ENCODE measurements around the gene TMEM117. TPM values are rescaled to one million over a fixed set of nuclear protein-coding genes. Genes with fewer than 3 reads are reported as not detected.

The TMEM117 gene
- total and polyA plus RNA-seq, 7 donors = 2.3 to 21.4 (median 17.5) TPM

DNA sequence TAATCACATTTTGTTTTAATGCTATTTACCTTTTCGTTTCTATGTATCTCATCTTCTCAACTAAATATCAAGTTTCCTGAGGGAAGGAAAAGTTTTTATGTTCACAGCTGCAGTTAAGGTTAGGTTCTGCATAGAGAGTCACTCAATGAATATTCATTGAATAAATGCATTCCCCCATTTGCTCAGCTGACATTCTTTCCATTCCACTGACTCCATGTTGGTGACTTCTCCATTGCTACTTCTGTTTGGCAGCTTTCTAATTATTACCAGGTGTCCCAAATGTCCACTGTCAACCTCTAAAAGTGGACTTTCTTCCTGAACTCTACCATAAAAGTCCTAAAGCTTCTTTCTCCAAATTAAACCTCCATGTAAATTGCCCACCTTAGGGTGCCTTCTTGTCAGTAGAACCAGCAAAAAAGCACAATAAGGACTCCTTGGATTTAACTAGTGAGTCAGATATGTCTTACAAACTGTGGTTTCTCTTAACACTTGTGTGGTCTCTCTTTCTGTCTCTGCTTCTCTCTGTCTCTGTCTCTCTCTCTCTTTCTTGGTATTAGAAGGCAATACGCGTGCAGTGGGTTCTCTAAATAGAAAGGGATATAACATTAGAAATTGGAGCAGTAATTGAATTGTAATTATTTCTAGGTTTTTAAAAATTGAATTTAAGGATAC lies 85.9 kb downstream of the TMEM117 start:
- 92 to 96% methylated on average over 3 of the region's 3 CpGs for WGBS, 2 donors
- no peak for DNase-seq
- Histone ChIP-seq H3K27me3 (no peaks in the 10 kb centered on the region), H3K9me3 (no peaks in the 10 kb centered on the region), H3K4me1 (no peaks in the 10 kb centered on the region), H3K36me3 (no peaks in the 10 kb centered on the region), H3K27ac (no peak overlapping the region), H3K4me3 (no peak overlapping the region)
- TF ChIP-seq EP300 (IDR thresholded peaks at IDR 0.05) (no peak), POLR2AphosphoS5 (IDR thresholded peaks at IDR 0.05) (no peak), POLR2A (IDR thresholded peaks at IDR 0.05) (no peak)
- TF ChIP-seq, protein P1, sequence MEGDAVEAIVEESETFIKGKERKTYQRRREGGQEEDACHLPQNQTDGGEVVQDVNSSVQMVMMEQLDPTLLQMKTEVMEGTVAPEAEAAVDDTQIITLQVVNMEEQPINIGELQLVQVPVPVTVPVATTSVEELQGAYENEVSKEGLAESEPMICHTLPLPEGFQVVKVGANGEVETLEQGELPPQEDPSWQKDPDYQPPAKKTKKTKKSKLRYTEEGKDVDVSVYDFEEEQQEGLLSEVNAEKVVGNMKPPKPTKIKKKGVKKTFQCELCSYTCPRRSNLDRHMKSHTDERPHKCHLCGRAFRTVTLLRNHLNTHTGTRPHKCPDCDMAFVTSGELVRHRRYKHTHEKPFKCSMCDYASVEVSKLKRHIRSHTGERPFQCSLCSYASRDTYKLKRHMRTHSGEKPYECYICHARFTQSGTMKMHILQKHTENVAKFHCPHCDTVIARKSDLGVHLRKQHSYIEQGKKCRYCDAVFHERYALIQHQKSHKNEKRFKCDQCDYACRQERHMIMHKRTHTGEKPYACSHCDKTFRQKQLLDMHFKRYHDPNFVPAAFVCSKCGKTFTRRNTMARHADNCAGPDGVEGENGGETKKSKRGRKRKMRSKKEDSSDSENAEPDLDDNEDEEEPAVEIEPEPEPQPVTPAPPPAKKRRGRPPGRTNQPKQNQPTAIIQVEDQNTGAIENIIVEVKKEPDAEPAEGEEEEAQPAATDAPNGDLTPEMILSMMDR (IDR thresholded peaks at IDR 0.05) = no peak
- intact Hi-C loops (cut with DNase I) = no loop called here

DNA sequence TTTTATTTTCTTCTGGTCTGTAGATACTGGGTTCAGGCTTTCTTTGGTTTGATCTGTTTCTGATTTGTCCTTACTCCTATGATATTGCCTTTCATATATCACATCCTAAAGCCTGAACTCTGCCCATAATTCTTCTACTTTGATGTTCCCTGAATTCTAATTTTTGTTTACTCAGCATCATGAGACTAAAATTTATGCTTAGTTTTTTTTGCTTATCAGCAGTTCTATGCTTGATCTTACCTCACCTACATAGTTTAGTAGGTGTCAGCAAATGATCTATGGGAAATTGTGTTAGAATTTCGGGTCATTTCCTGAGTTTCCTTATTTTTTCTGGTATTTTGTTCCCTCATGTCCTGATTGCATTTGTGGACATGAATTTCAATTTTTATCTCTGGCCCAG lies 94.2 kb downstream of the TMEM117 start:
- intact Hi-C loops (cut with DNase I) = no loop called here
- DNase-seq = no peak
- no peaks in the 10 kb centered on the region for H3K4me1 ChIP-seq
- no peak overlapping the region for H3K27ac ChIP-seq
- peaks cover 0 to 8% (median 4%) of the 10 kb centered on the region in 4 donors for H3K9me3 ChIP-seq
- H3K27me3 ChIP-seq = no peaks in the 10 kb centered on the region
- TF ChIP-seq, protein P1 (IDR thresholded peaks at IDR 0.05) = no peak
- TF ChIP-seq POLR2A (IDR thresholded peaks at IDR 0.05) (no peak), POLR2AphosphoS5 (IDR thresholded peaks at IDR 0.05) (no peak), EP300 (IDR thresholded peaks at IDR 0.05) (no peak)
- H3K4me3 ChIP-seq = no peak overlapping the region
- WGBS, 2 donors = 73 to 74% methylated on average over 1 of the region's 1 CpG
- no peaks in the 10 kb centered on the region for H3K36me3 ChIP-seq

DNA sequence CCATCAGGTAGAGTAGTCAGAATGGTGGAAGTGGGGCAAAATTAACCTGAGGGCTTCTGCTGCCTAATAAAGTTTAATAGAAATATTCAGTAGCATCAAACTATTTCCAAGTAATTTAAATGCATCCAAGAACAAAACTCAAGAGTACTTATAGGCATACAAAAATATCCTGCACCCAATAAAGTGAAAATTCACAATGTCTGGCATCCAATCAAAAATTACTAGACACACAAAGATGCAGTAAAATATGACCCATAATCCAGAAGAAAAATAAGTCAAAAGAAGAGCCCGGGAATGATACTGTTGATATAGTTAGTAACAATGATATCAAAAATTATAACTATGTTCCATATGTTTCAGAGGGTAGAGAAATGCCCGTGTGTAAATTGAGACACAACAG lies 95.3 kb downstream of the TMEM117 start:
- no peaks in the 10 kb centered on the region for H3K27me3 ChIP-seq
- intact Hi-C loops (cut with DNase I) = no loop called here
- no peaks in the 10 kb centered on the region for H3K36me3 ChIP-seq
- H3K27ac ChIP-seq = no peak overlapping the region
- no peaks in the 10 kb centered on the region for H3K4me1 ChIP-seq
- H3K4me3 ChIP-seq = no peak overlapping the region
- DNase-seq = no peak
- peaks cover 0 to 8% (median 4%) of the 10 kb centered on the region in 4 donors for H3K9me3 ChIP-seq
- TF ChIP-seq, protein P1 (IDR thresholded peaks at IDR 0.05) = no peak
- no peak for TF ChIP-seq POLR2AphosphoS5 (IDR thresholded peaks at IDR 0.05)
- TF ChIP-seq EP300 (IDR thresholded peaks at IDR 0.05) = no peak
- TF ChIP-seq POLR2A (IDR thresholded peaks at IDR 0.05) = no peak
- WGBS, 2 donors = 88 to 94% methylated on average over 2 of the region's 2 CpGs

DNA sequence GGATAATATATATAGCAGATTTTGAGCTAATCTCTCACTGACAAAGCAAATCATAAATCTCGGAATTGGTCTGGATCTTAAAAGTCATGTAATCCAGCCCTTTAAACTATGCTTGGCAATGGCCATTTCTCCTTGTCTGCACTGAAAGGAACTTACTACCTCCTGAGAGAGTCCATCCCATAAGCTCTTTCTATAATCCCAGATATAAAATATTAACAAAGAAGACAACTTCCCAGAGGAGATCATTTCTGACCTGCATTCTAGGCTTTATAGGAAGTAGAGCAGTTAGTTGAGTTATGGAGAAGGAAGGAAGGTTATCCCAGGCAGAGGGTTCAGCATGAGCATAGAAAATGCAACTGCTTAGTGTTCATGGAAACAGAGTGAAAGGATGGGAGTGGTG lies 99.7 kb downstream of the TMEM117 start:
- Histone ChIP-seq H3K27me3 (no peaks in the 10 kb centered on the region), H3K9me3 (peaks cover 0 to 8% (median 3%) of the 10 kb centered on the region in 4 donors), H3K4me3 (no peak overlapping the region), H3K36me3 (no peaks in the 10 kb centered on the region), H3K4me1 (no peaks in the 10 kb centered on the region), H3K27ac (no peak overlapping the region)
- intact Hi-C loops (cut with DNase I) = no loop called here
- DNase-seq = no peak
- 96 to 97% methylated on average over 1 of the region's 1 CpG for WGBS, 2 donors
- TF ChIP-seq POLR2AphosphoS5 (IDR thresholded peaks at IDR 0.05) (no peak), EP300 (IDR thresholded peaks at IDR 0.05) (no peak), POLR2A (IDR thresholded peaks at IDR 0.05) (no peak)
- TF ChIP-seq, protein P1 (IDR thresholded peaks at IDR 0.05) = no peak

DNA sequence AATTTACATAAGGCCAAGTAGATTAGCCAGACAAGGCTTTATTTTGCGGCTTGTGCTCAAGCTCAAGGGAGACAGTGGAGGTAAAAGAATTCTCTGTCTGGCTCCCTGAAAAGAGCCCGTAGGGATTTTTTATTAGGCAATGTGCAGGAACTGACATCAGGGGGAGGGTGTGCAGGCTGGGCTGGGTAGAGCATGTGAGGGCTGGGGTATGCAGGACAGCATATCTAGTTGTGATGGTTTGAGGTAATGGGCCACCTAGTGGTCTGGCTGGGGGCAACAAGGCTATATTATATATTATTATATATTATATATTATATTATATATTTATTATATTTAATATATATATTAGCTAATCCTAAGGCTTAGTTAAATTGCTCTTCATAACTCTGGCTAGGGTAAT lies 102.1 kb downstream of the TMEM117 start:
- H3K4me3 ChIP-seq = no peak overlapping the region
- no peaks in the 10 kb centered on the region for H3K4me1 ChIP-seq
- intact Hi-C loops (cut with DNase I) = no loop called here
- H3K27ac ChIP-seq = no peak overlapping the region
- H3K9me3 ChIP-seq = no peaks in the 10 kb centered on the region
- 74 to 84% methylated on average over 2 of the region's 2 CpGs for WGBS, 2 donors
- no peaks in the 10 kb centered on the region for H3K27me3 ChIP-seq
- H3K36me3 ChIP-seq = no peaks in the 10 kb centered on the region
- TF ChIP-seq POLR2AphosphoS5 (IDR thresholded peaks at IDR 0.05) = no peak
- no peak for TF ChIP-seq POLR2A (IDR thresholded peaks at IDR 0.05)
- TF ChIP-seq, protein P1 (IDR thresholded peaks at IDR 0.05) = no peak
- TF ChIP-seq EP300 (IDR thresholded peaks at IDR 0.05) = no peak
- DNase-seq = no peak

Measured in sigmoid colon (tissue), 7 donors.